GM18861 (cell line): Measurements from ENCODE around the gene COG7.

ENCODE experiments used
- ATAC-seq: cut with Tn5 transposase; IDR thresholded peaks from one replicate; pipeline ENCODE4 v1.9.1; 2021; ENCODE audit not compliant: unreplicated experiment

Gene COG7

GRCh38 chr16:23365602-23366240, 87.3 kb downstream of the COG7 start:
- no peak for ATAC-seq

DNA sequence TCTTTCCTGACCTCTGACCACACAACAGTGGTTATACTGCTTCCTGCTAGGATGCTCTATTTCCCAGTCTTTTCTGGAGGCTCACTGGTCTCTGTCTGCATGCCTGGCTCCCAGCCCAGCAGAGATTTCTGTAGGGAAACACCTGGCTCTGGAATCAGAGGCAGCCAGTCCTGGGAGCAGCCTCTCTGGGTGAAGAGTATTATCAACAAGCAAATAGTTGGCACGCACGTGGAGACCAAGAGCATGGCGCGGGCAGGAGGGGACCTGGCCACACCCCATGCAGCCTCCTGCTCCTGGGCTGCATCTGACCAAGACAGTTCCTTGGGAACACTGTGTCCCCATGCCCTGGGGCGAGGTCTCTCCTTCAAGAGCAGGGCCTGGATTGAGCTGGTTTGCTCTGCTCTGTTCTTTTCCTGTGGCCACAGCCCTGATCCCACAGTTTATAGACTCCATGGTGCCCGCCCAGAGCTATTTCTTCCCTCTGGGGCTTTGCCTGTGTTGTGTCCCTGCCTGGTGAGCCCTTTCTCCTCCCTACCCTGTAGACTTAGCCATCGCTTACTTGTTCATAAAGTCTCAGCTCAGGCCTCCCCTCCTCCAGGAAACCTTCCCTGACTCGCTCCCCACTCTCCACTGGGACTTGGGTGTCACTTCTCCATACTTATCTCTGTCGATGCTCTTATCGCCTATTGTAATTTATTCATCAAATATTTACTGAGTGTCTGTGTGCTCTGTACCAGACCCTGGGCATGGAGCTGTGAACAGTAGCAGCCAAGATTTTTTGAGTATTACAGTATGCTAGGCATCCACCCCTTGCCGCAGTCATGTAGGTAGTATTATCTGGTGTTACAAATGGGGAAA, 90.3 kb downstream of the COG7 start:
- no peak for ATAC-seq

GRCh38 chr16:23359092-23359760, 93.8 kb downstream of the COG7 start:
- no peak for ATAC-seq

GRCh38 chr16:23357761-23358290, 95.2 kb downstream of the COG7 start:
- ATAC-seq, result no peak

GRCh38 chr16:23356941-23357340, 96.0 kb downstream of the COG7 start:
- no peak for ATAC-seq

- no peak for ATAC-seq
These were observed 97.8 kb downstream of the COG7 start for GRCh38 chr16:23355106-23355670.

GRCh38 chr16:23354246-23354645, 98.7 kb downstream of the COG7 start:
- ATAC-seq, result no peak

DNA sequence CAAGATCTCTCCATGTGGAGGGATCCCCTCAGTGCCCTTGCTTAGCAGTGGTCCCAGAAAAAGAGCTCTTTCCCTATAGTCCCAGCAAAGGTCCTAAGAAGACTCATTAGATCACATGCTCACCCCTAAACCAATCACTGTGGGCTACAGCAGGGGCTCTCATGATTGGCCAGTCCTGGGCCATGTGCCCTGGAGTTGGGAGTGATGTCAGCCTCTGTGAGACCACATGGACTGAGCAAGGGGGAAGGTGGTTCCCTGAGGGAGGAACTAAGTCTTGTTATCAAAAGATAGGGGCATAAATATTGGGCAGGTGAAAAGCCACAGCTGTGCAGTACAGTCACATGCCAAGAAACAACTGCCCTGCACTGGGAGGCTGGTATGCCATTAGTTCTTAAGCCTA, 99.5 kb downstream of the COG7 start:
- no peak for ATAC-seq

GRCh38 chr16:23351360-23351759, 101.6 kb downstream of the COG7 start:
- no peak for ATAC-seq

DNA sequence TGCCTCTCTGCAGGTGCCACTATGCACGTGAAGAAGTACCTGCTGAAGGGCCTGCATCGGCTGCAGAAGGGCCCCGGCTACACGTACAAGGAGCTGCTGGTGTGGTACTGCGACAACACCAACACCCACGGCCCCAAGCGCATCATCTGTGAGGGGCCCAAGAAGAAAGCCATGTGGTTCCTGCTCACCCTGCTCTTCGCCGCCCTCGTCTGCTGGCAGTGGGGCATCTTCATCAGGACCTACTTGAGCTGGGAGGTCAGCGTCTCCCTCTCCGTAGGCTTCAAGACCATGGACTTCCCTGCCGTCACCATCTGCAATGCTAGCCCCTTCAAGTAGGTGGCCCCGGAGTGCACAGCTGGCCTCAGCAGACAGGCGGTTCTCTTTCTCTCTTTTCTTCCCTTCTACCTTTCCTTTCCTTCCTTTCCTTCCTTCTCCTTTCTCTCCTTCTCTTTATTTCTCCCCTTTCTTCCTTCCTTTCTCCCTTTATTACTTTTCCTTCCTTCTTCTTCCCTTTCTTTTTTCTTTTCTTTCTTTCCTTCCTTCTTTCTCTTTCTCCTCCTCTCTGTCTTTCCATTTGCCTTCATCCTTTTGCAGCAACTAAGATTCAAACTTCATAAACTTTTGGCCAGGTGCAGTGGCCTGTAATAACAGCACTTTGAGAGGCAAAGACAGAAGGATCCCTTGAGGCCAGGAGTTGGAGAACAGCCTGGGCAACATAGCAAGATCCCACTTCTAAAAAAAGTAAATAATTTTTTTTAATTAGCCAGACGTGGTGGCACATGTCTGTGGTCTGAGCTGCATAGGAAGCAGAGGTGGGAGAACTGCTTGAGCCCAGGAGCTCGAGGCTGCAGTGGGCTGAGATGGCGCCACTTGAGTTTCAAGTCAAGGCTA, 104.2 kb downstream of the COG7 start:
- ATAC-seq, result no peak

- ATAC-seq, result no peak
These were observed 107.8 kb downstream of the COG7 start for GRCh38 chr16:23345237-23345636.

DNA sequence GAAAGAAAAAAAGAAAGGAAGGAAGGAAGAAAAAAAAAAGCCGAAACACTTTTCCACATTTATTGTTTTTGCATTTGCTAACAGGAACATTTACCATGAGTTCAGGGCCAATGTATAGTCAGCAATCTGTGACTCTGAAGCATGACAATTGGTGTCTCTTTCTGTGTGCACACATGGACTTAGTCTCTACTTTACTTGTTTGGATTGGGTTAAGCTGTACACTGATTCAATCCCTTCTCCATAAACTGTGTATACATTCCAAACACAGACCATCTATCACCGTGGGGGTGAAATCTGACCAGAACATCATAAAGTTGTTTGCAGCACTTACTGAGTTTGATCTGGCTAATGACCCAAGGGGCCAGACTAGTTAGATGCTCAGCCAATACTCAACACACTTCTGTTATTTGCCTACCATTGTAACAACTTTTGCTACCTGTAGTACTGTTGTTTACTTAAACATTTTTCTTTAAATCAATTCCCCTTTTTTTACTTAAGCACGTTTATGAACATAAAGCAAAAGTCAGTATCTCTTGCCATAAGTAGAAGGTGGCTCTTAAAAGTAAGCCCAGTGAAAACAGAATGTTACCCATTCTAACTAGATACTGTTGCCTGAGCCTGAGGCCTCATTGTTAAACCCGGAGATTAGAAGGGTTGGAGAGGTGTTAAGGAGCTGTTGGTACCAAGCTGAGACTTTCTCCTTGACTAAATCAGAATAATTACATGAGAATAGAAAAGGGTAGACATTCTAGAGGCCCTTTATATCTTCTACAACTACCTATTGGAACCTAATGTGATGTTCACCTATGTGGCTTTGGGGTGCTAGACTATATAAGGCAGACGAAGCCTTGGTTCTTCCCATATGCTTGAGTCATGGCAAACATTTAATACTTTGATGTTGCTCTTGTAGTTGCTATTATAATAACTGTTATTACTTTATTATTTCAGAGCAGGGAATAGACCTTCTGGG, 109.1 kb downstream of the COG7 start:
- no peak for ATAC-seq

DNA sequence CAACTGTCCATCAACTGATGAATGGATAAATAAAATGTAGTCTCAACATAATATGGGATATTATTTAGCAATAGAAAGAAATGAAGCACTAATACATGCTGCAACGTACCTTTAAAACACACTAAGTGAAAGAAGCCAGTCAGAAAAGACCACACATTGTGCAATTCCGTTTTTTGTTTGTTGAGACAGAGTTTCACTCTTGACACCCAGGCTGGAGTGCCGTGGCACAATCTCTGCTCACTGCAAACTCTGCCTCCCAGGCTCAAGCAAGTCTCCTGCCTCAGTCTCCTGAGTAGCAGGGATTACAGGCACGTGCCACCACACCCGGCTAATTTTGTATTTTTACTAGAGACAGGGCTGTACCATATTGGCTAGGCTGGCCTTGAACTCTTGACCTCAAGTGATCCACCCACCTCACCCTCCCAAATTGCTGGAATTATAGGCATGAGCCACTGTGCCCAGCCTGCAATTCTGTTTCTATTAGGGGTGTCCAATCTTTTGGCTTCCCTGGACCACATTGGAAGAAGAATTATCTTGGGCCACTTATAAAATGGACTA, 110.8 kb downstream of the COG7 start:
- ATAC-seq, result no peak

DNA sequence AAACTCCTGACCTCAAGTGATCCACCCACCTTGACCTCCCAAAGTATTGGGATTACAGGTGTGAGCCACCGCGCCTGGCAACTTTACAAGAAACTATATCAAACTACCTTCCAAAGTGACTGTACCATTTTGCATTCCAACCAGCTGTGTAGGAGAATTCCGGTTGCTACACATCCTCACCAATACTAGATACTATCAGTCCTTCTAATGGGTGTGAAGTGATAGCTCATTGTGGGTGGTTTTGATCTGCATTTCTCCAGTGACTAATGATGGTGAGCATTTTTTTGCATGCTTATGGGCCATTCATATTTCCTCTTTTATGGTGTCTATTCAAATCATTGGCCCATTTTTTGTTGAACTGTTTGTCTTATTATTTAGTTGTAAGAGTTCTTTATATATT, 113.2 kb downstream of the COG7 start:
- ATAC-seq, result no peak
